K562 (cell line): ENCODE data around the gene KIF26B. TPM values are rescaled to one million over a fixed set of nuclear protein-coding genes. Genes with fewer than 3 reads are reported as not detected.
A peak's percentile ranks its signal among the peaks of the same experiment; 100 is the strongest.

Experiments
- ATAC-seq: fragments of 200-7000 bp; cut with Tn5 transposase; 3 replicates; pipeline ENCODE4 v1.9.1; 2020; ENCODE audit warnings: moderate library complexity
- BruUV-seq: library from RNA; stranded (reverse); fragments of 400-500 nt; replicated peaks from 2 replicates; lab custom pipeline; 2021; lab: Mats Ljungman, UMichigan
- CTCF ChIA-PET: fragments of 300-600 bp; formaldehyde crosslinking; extraction: SDS; loops from one replicate; lab custom pipeline; 2021; ENCODE audit warnings: low intra/inter-chr PET ratio; lab: Yijun Ruan, JAX
- POLR2A ChIA-PET: fragments of 300-600, 350-650 bp; sonication (Branson Sonifier 250); formaldehyde crosslinking; extraction: SDS; loops from one replicate; lab custom pipeline; 2021; ENCODE audit warnings: antibody characterized with exemption, inconsistent platforms; lab: Yijun Ruan, JAX
- DNase-seq, 4 experiments: peaks; one replicate each; pipeline versions ENCODE4 v3.0.0 to v3.0.0-alpha.2; 2011 to 2018; ENCODE audit warnings: low spot score in 3 of 4, mixed read lengths in 3 of 4; ENCODE audit errors: extremely low read depth in 1 of 4
- FAIRE-seq: peaks from 2 replicates; lab custom pipeline; 2011; peaks lifted over from hg19 to GRCh38; lab: Jason Lieb, UNC
- H2AFZ ChIP-seq: 2 replicates; pipeline ENCODE4 v1.6.0; 2011; ENCODE audit warnings: low read depth, low read length, control low read depth, inconsistent platforms
- H3K27ac ChIP-seq: fragments of 200-600 bp; 3 replicates; pipeline ENCODE4 v1.8.0; 2011; ENCODE audit warnings: low read depth, mild to moderate bottlenecking, control low read depth, inconsistent platforms, low read length, moderate library complexity, mixed read lengths; ENCODE audit errors: extremely low read depth
- H3K27me3 ChIP-seq, 2 experiments: fragments of 300-600 bp in 1 of 2; 2 replicates in 1 of 2; 3 replicates in 1 of 2; pipeline versions ENCODE4 v1.6.0 to v1.8.0; 2011; ENCODE audit warnings: inconsistent platforms in 2 of 2, low read length in 2 of 2, mild to moderate bottlenecking in 1 of 2, mixed read lengths in 1 of 2, moderate library complexity in 1 of 2; ENCODE audit not compliant: control insufficient read depth in 2 of 2, insufficient read depth in 2 of 2
- H3K36me3 ChIP-seq: fragments of 300-600 bp; 3 replicates; pipeline ENCODE4 v1.8.0; 2011; ENCODE audit warnings: mild to moderate bottlenecking, low read length, inconsistent platforms; ENCODE audit not compliant: control insufficient read depth, insufficient read depth
- H3K4me1 ChIP-seq, 2 experiments: fragments of 200-600 bp in 1 of 2; replicated peaks in 1 of 2; 2 replicates in 1 of 2; 3 replicates in 1 of 2; pipeline versions ENCODE4 v1.5.1 to v1.8.0; 2011; ENCODE audit warnings: inconsistent platforms in 2 of 2, low read length in 2 of 2, mild to moderate bottlenecking in 1 of 2, mixed read lengths in 1 of 2, moderate library complexity in 1 of 2; ENCODE audit not compliant: control insufficient read depth in 2 of 2, insufficient read depth in 2 of 2
- H3K4me2 ChIP-seq: 2 replicates; pipeline ENCODE4 v1.6.1; 2011; ENCODE audit warnings: low read length, control low read depth, inconsistent platforms, mixed read lengths; ENCODE audit not compliant: insufficient read depth
- H3K4me3 ChIP-seq: fragments of 200-600 bp; sonication (generic), shearing (Covaris generic); 2 replicates; pipeline ENCODE4 v1.5.1; 2016; ENCODE audit warnings: control low read depth, inconsistent platforms
- H3K79me2 ChIP-seq: fragments of 200-600 bp; 3 replicates; pipeline ENCODE4 v1.8.0; 2011; ENCODE audit warnings: low read length, inconsistent platforms; ENCODE audit not compliant: control insufficient read depth, insufficient read depth
- H3K9ac ChIP-seq, 2 experiments: 2 replicates each; pipeline versions ENCODE4 v1.6.0 to v1.6.1; 2011; ENCODE audit warnings: low read depth in 2 of 2, low read length in 2 of 2, control low read depth in 1 of 2, inconsistent platforms in 1 of 2, mild to moderate bottlenecking in 1 of 2, mixed read lengths in 1 of 2; ENCODE audit not compliant: insufficient read depth in 1 of 2
- H3K9me1 ChIP-seq: one replicate; pipeline ENCODE4 v1.6.0; 2011; ENCODE audit warnings: inconsistent platforms, mild to moderate bottlenecking, low read length, moderate library complexity; ENCODE audit not compliant: control insufficient read depth, insufficient read depth
- H3K9me3 ChIP-seq: replicated peaks from 2 replicates; pipeline ENCODE4 v1.5.1; 2011; ENCODE audit warnings: low read depth, low read length, inconsistent platforms; ENCODE audit not compliant: control insufficient read depth, insufficient read depth
- H4K20me1 ChIP-seq: replicated peaks from 2 replicates; pipeline ENCODE4 v1.6.1; 2011; ENCODE audit warnings: low read length, inconsistent platforms, mixed read lengths; ENCODE audit not compliant: control insufficient read depth, insufficient read depth
- ZBTB1 ChIP-seq: sonication (generic); formaldehyde crosslinking; IDR thresholded peaks from 2 replicates; pipeline ENCODE4 v1.8.1; 2023; ENCODE audit warnings: missing genetic modification reagents, low read depth, mild to moderate bottlenecking, borderline replicate concordance
- ZFP1 ChIP-seq: fragments of 450-650 bp; formaldehyde crosslinking; IDR thresholded peaks from 2 replicates; pipeline ENCODE4 v1.4.0; 2020; ENCODE audit warnings: mild to moderate bottlenecking, mixed read lengths
- ZKSCAN1 ChIP-seq: fragments of 150-350 bp; IDR thresholded peaks from 2 replicates; pipeline ENCODE4 v1.6.1; 2016; ENCODE audit warnings: low read depth, low read length
- ZNF668 ChIP-seq: fragments of 250-450 bp; sonication (Bioruptor Pico); IDR thresholded peaks from 2 replicates; pipeline ENCODE4 v1.8.0; 2022; ENCODE audit warnings: mild to moderate bottlenecking, inconsistent platforms
- WGBS: fragments of 100-300 bp; shearing (Covaris generic); methylation state at CpG from one replicate; pipeline ENCODE4 v1.1.6; 2016; ENCODE audit warnings: low coverage, mixed read lengths; ENCODE audit not compliant: insufficient coverage; ENCODE audit errors: missing lambda C conversion rate; 5-methylcytosine and 5-hydroxymethylcytosine counted together
- in situ Hi-C: fragments of 300-500 bp; cut with MboI; formaldehyde crosslinking; loops from 4 replicates; pipeline ENCODE4 v1.15.0; 2018; ENCODE audit warnings: inconsistent platforms, mixed read lengths
- intact Hi-C: fragments of 100-400 bp; cut with micrococcal nuclease; formaldehyde crosslinking; loops from 2 replicates; pipeline ENCODE4 v1.14.2; 2022
- polyA plus RNA-seq, 8 experiments: library from polyadenylated mRNA; depleted of rRNA in 4 of 8; stranded (reverse) in 5 of 8; unstranded in 3 of 8; fragments of >200 nt; fragmentation: Nextera tagmentation in 2 of 8; fragmentation: Illumina TruSeq in 1 of 8; extraction: Ambion mirVana in 2 of 8; extraction: Trizol in 1 of 8; gene quantifications; 2 replicates each; pipeline versions ENCODE4 v1.2.1 to v1.2.3, GENCODE V29; 2011 to 2014; ENCODE audit warnings: inconsistent platforms in 1 of 8, missing spikeins in 1 of 8
- total RNA-seq, 7 experiments: library from RNA; depleted of rRNA in 6 of 7; stranded (reverse); fragments of >200 nt in 6 of 7; fragmentation: Illumina TruSeq in 2 of 7; extraction: Trizol in 2 of 7; gene quantifications; 2 replicates each; pipeline versions ENCODE4 v1.2.1 to v1.2.3, GENCODE V29; 2011 to 2021; ENCODE audit warnings: low replicate concordance in 1 of 7

The KIF26B gene
- total and polyA plus RNA-seq, 9 of the 15 experiments (the other 6 are each of a cell fraction or from before 2014, with no cell fraction given) = 0.02 to 0.08 (median 0.03) TPM; not detected in 6

DNA sequence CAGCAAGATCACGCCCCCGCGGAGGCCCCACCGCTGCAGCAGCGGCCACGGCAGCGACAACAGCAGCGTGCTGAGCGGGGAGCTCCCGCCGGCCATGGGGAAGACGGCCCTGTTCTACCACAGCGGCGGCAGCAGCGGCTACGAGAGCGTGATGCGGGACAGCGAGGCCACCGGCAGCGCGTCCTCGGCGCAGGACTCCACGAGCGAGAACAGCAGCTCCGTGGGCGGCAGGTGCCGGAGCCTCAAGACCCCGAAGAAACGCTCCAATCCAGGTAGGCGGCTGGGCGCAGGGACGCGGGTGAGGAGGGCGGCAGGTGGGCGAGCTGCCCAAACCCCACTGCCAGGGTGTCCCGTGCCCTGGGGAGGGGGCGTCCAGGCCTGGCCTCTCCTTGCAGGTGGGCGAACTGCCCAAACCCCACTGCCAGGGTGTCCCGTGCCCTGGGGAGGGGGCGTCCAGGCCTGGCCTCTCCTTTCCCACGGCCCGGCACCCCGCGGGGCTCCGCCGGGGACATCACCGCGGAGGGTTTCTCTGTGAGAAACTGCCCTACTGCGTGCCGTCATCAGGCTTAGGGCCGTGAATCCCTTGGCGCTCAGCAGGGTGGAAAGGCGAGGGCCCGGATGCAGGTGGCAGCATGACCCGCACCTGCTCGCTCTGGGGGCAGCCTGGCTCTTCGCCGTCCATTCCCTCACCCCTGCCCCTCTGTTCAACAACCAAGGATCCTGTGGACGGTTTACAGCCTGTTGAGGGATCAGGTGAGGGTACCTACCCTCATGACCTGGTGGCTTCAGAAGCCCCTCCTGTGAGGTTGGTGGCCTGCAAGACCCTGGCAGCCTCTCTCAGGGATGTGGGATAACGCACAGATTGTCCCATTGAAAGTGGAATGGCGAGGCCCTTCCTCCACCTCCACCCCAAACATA, 534.0 kb downstream of the KIF26B start:
- ATAC-seq = no peak
- in situ Hi-C loops = no loop called here
- ChIA-PET CTCF (no interaction called here), POLR2A (interaction anchor here (0.7 kb wide), 1 partner anchor 20 kb away, joined by 3 read pairs; no protein-coding TSS in a partner anchor)
- TF ChIP-seq ZKSCAN1 (peak; percentile 82; the same call in 1 of the 2 replicates), ZFP1 (CRISPR knock-in tag) (no peak), ZBTB1 (0 out of 2 replicates have a peak, but pooled peaks have one; percentile 27), ZNF668 (no peak)
- TF ChIP-seq, all 486 proteins: peak for 2
- Histone ChIP-seq H4K20me1 (peaks cover 5% of the 10 kb centered on the region), H3K4me1 (peaks cover 0 to 31% of the 10 kb centered on the region in 2 experiments; a peak in 2 of 5 replicates), H3K36me3 (no peaks in the 10 kb centered on the region), H2AFZ (no peak overlapping the region), H3K79me2 (no peaks in the 10 kb centered on the region), H3K27me3 (peaks cover 69 to 96% of the 10 kb centered on the region in 2 experiments; a peak in 4 of 5 replicates), H3K9ac (no peak overlapping the region), H3K9me1 (no peaks in the 10 kb centered on the region), H3K4me3 (no peak overlapping the region), H3K27ac (no peak overlapping the region), H3K9me3 (no peaks in the 10 kb centered on the region), H3K4me2 (no peak overlapping the region)
- FAIRE-seq (no peak), DNase-seq (no peak)
- WGBS = 41% methylated on average over 47 of the region's 63 CpGs
- BruUV-seq = no TSS peak
- intact Hi-C loops = no loop called here
